HK-2 (cell line): ENCODE results near the gene LILRA5.
"Not testable (repeated sequence)": the region's sequence is repeated elsewhere in the genome, so short reads cannot be mapped to it uniquely, and the experiment has no call there.

Experiments
- DNase-seq: peaks from one replicate; pipeline ENCODE4 v3.0.0-alpha.2; 2018; ENCODE audit not compliant: unreplicated experiment

Gene LILRA5

DNA sequence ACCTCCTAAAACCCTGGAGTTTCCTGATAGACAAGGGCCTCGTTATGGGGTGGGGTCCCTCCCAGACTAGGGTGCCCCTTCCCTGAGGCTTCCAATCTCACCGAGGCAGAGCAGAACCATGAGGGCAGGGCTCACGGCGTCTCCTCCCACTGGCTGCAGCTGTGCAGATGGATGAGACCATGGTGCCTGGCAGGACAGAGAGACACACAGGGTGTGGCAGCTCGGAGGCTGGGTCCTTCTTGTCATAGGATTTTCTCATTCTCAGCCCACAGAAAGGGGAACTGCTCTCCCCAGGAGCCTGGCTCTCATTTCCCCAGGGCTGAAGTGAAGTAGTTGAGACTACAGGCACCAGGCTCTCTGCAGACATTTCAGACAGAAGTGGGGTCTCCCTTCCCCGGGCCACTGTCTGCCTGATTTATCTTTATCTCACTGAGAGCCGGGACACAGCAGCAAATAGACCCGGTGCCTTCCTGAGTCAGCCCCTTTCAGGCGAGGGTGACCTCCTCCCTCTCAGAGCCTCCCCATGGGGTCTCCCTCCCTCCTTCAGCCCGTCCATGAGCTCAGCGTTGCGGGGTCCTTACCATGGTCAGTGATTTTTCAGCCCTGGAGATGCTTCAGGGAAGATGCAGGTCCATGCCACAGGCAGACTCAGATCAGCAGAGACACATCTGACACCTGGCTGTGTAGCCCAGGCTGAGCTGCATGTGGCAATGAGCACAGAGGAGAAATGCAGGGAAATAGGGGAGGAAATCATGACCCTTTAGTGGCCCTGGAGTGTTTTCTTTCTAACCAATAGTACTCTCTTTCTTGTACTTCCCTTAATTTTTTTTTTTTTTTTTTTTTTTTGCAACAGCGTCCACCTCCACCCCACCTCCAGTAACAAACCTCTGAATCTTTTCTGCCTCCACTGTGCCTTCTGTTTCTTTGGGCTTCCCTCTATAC, at the start of gene LILRA5:
Gene LILRA5, minus strand, starts transcription at position 731 of the 942 bp plus-strand sequence. Its CDS starts 147 bp downstream, at position 584.
- DNase-seq: no peak

DNA sequence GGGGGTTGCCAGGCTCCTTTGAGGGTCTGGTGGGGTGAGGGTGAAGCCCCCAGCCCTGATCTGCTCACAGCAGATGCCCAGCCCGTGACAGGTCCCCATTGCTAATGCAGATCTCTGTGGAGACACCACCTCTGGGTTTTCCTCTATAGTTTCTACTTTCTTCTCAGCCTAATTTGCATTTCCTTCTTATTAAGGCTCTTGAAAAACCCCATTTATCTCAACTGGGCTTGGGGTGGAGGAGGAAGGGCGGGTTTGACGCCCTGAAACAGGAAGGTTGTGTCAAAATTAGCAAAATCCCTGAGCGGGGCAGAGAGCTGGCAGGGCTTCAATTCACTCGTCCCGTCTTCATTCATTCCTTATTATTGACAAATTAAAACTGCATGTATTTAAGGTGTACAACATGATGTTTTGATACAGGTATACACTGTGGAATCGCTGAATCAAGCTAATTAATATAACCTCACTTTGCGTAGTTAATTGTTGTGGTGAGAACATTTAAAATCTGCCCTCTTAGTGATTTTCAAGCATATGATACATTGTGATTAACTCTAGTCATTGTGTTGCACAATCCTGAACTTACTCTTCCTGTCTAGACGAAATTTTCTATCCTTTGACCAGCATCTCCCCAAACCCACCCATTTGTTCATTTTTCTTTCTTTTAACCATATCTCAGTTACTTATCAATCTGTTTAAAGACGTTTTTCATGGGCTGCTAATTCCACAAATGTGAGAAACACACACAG, 48.9 kb upstream of the LILRA5 start:
- not testable (repeated sequence) for DNase-seq

DNA sequence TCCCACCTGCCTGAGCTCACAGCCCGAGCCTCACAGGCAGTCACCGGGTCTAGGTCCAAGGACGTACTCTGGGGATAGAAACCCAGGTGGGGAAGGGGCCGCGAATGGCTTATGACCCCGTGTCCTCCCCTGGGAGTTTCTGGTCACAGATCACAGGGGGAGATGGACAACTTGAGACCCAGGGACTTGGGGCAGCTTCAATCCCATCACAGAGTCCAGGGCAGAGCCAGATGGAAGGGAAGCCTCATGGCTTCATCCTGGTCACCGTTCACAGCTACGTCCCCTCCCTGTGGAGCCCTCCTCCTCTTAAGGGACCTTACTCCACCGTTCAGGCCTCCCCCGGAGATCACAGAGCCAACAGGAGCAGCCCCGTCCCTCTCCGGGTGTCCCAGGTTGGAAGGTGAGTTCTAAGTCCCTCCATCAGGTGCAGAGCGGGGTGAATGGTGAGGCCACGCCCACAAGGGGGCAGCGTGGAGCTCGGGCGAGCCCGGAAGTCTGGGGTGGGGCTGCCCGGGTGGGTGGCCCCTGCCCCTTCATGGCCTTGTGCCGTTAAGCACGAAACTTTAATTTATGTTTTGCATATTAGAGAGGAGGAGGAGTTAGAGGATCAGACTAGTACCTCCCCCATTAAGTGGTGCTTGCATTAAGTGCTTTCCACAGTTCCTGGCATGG, 46.3 kb upstream of the LILRA5 start:
- not testable (repeated sequence) for DNase-seq

DNA sequence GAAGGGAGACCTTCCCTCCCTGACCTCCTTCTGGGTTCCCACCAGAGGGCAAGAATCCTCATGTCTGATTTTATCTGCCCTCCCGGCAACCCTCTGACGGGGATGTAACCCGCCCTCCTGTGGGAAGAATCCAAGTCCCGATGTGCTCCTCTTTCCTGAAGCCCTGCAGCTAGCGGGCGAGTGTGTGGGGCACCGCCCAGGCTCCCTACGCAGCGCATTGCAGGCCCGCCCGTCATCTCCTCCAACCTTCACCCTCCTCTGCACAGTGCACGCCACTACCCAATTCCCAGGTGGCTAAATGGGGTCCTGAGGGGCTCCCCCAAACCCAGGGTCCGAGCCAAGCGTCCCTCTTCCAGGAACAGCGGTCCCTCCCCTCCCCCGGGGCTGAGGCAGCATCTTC, 44.4 kb upstream of the LILRA5 start:
- no peak for DNase-seq

DNA sequence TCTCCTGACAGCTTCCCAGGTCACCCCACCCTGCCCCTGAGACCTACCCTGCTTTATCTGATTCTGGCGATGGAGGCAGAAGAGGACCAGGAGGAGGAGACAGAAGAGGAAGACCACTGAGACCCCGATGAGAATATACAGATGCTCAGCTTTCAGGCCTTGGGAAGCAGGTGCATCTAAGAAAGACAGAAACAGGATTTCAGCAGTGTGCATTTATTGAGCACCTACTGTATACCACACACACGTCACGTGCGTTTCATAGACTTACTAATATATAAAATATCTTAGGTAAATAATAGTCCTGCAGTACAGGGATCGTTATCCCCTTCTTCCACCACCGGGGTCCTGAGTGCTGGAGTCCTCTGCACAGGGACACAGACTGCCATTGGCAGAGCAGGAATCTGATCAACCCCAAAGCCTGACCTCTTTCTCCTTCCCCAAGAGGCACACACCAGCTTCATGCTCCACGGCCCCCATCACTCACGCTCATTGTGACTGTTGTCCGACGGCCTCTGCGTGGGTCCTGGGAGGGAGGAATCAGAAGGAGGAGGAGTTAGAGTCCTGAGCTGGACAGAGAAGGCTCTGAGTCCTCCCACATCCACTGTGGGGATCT, 43.6 kb upstream of the LILRA5 start:
- DNase-seq: no peak

DNA sequence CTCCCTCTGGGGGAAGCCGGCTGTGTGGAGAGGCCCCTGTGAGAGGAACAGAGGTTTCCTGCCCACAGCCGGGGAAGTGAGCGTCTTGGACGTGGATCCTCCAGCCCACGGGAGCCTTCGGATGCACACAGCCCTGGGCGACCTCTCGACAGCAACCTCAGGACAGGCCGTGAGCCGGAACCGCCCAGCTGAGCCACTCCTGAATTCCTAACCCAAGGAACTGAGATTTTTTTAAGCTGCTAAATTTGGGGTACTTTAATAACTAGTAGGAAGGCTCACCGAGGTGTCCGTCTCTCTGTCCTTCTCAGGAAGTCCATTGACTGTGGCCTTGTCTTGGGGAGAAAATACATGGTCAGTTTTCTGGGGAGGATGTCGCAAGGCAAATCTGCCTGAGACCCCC, 42.7 kb upstream of the LILRA5 start:
- no peak for DNase-seq

DNA sequence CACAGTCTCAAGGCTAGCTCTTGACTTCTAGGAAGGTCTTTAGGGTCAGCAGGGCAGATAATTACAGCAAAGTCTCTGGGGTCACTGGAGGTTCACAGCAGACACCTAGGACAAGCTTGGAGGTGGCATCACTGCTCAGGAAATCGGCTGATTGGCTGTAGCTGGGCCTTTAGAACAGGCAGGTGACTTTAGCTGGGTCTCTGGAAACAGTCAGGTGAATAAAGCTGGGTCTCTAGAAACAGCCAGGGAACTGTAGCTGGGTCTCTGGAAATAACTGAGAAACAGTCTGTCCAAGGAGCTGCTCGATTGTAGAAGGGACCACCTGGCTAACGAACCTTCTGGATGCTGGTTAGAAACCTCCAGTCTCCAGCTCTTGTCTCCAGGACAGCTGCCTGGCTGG, 41.8 kb upstream of the LILRA5 start:
- no peak for DNase-seq

DNA sequence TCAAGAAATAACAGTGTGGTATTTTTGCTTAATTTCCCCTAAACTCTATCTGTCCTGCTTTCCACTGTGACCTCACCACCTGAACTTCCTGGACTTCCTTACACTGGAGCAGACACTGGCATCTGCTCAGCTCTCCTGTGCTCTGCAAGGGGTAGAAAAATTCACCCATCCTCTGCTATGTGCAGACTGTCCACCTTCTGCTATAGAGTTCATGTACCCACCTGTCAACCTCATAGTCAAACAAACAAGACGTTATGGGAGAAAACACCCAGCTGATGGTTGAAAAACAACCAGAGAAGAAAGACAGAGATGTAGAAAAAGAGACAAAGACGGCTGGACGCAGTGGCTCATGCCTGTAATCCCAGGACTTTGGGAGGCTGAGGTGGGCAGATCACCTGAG, 39.6 kb upstream of the LILRA5 start:
- no peak for DNase-seq

DNA sequence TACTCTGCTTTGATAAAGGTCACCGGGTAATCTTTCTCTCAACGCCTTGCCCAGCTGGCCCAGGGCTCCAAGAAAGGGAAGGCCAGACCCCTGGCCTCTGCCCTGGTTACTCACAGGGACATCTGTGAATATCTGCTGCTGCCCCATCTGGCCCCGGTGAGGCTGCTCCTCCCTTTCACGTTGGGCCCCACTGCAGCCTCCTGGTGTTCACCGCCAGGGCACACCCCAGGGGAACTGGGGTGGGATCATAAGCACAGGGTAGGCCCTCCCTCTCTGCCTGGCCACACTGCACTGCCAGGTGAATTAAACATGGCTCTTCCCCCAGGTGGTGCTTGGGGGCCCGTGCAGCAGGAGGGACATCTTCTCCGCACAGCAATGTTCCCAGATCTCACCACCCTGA, 39.1 kb upstream of the LILRA5 start:
- DNase-seq: no peak

DNA sequence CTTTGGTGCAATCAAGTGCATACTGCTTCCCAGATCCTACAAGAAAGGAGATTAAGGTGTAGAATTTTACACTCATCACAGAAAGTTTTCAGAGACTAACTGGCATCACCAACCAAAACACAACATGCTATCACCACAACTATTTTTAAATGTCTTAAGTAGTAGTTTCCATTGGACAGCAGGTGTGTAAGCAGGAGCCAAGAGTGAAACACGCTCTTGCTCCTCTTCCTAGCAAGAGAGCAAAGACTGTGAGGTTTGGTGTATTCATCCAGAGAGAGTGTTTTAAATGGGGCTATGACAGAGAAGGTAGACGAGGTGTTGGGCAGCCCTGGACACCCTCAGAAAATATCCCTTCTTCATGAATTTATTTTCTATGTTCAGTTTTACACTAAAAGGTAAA, 38.5 kb upstream of the LILRA5 start:
- no peak for DNase-seq

DNA sequence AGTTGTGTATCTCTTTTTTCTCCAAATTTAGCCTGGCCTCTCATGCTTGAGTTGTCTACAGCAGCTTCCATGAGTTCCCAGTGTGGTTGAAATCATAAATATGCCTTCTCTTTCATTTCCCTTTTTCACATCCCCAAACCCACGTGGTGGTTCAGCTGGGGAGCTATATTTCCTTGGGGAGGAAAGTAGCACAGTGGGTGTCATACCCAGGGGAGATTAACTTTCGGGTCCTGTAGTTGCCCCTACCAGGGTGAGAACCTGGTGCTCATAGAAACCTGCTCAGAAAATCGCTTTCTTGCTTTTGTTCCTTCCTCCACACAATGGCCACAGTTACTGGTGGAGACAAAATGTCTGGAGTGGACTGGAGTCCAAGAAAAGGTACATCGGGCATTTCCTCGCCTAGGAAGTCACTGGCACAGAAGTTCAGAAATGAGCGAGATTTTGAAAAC, 33.0 kb upstream of the LILRA5 start:
- DNase-seq: no peak

DNA sequence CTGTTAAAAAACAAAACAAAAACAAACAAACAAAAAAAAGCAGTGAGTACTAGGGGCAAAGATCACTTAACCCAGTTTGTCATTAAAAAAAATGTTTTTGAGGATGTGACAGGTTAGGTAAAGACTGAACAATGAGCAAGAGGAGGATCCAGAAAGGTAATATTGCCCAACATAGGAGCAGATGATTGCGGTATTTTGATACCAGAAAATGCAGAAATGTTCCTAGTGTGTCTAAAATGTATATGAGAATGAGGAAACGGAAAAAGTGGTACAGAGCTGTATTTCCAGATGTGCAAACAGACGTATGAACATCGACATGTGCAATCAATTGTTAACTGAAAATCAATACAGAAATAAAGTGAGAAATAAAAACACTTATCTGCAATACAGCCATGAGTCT, 30.9 kb upstream of the LILRA5 start:
- no peak for DNase-seq

DNA sequence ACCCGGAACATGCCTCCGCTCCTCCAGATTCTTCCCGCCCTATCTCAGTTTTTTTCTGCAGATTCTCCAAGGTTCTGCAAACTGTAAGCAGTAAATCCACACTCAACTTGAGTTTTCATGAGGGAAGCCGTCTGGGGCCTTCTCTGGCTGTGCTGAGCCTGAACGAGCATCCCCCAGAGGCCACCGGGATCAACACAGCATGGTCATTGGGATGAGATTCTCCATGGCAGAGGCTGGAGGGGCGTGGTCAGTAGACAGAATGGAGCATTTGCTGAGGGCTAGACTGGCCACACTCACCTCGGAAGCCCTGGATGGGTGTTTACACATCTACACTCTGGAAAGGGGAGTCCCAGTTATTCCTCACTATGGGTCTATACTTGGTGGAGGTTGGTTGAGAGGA, 28.3 kb upstream of the LILRA5 start:
- DNase-seq: no peak

DNA sequence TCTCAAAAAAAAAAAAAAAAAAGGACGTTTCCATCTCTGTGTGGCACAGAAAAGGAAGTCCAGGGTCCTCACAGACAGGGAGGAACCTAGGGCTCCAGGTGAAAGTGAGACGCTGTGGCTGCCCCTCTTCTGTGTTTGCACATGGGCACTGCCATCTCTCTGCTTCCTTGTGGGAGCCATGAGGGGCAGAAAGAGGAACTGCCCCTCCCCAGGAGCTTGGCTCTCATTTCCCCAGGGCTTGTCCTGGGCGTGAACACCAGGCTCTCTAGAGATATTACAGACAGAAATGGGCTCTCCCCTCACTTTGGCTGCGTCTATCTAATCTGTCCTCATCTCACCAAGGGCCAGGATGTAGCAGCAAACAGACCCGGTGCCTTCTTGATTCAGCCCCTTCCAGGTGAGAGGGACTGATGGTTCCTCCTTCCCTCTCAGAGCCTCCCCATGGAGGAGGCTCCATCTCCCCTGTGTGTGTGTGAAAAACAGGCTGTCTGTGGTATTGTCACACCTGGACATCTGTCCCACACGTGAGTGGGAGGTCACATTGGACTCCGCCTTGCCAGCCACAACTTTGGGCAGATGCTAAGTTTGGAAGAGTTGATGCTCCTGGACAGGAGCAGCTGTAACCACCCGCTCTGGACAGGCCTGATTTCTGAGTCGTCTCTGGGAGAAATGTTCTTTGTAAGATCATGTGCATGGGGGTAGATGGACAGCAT, 26.8 kb upstream of the LILRA5 start:
- DNase-seq: no peak

DNA sequence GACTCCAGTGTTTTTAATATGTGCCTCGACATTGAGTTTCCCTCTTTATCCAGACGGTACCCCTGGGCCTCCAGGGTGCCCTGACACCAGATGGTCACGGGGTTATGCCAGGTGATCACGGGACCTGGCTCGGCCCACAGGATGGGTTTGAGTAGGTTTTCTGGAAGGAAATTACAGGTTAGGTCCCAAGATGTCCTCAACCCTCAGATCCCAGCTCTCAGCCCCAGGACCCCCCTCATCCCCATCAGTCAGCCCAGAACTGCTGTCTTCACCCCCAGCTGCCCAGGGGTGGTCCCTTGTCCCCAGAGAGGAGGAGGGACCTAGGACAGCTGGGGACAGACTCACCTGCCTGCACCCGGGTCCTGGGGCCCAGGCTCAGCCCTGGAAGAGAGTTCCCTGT, 25.6 kb upstream of the LILRA5 start:
- no peak for DNase-seq

DNA sequence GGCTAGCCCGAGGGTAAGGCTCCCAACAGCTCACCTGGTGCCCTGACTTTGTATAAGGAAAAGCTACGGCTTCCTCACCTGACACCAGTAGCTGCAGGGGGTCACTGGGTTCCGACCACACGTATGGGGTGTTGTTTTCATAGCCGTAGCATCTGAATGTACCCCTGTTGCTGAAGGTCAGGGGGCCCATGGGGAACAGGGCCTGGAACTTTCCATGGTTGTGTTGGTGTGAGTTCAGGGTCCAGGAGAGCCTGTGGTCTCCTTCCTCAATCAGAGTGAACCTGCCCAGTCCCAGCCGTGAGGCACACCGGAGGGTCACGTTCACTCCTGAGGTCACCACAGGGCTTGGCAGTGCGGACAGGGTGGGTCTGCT, 24.9 kb upstream of the LILRA5 start:
- DNase-seq: no peak

DNA sequence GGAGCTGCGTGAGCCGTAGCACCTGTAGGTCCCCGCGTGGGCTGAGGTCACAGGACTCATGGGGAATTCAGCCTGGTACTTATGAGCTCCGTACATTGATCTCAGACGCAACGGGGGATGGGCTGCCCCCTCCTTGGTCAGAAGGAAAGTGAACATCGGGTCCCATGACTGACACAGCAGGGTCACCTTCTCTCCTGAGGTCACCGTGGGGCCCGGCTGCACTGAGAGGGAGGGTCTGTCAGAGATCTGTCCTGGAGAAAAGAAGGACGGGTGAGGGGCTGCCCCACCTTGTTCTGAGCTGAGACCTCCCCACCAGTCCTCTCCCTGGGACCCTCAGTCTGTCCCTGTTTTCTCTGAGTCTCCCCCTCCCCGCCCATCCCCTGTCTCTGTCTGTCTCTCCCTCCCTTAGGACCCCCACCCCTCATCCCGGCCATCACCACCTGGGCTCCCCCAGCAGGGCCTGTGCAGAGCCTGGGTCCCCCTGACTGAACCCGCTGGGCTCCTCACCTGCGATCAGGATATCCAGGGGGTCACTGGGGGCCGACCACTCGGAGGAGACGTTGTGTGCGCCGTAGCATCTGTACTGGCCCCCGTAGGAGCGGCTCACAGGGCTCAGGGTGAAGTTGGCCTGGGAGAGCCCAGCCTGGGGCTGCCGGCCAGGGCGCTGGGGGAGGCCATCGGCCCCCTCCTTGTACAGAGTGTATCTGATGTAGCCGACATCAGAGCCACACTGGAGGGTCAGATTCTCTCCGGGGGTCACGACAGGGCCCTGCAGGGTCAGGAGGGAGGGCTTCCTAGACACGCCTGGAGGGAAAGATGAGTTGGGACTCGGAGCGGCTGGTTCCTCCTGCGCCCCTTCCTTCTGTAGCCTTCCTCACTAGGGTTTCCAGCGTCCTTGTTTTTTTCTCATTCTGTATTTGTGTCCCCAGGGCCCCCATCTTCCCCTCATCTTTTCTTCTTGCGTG, 24.2 kb upstream of the LILRA5 start:
- no peak for DNase-seq

DNA sequence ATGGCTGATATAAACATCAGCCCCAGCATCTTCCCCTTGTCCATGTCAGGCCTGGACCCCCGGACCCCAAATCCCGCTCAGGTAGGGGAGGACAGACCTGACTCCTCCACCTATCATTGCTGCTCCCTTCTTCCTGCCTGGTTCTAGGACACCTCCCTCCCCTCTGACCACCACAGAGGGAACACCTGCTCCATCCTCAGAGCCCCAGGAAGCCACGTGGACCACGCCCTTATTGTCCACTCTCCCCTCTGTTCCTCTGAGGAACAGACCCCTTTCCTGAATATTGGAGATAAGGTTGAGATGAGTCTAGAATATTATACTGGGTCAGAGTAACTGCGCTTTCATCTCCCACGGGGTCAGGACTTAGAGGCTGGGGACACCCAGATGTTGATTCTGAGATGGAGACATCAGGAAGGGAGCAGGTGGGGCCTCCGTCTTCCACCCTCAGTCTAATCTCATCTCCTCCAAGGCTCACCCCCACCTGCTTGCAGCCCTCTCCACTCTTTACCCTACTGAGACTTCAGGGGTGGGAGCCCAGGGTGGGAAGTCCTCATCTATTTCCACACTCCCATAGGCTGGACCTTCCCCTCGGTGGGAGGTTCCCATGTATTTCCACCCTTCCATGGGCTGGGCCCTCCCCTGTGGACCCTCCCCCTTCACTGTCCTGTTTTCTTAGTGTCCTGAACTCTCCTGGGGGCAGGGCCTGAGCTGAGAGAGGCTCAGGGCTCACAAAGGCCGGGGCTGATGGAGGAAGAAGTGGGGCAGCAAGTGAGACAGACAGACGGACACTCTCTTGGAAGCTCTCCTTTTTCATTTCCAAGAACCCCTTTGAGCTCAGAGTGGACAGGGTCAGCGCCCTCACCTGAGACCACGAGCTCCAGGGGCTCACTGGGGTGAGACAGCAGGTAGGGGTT, 23.3 kb upstream of the LILRA5 start:
- DNase-seq: no peak

DNA sequence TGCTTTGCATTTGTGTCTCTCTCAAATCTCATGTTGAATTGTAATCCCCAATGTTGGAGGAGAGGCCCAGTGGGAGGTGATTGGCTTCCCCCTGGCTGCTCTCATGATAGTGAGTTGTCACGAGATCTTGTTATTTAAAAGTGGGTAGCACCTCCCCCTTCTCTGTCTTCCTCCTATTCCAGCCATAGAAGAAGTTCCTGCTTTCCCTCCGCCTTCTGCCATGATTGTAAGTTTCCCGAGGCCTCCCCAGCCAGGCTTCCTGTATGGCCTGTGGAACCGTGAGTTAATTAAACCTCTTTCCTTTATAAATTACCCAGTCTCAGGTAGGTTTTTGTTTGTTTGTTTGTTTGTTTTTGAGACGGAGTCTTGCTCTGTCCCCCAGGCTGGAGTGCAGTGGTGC, 22.2 kb upstream of the LILRA5 start:
- no peak for DNase-seq
